Head of caudate nucleus (tissue), 42 donors: Measurements from ENCODE around the gene PPARG.
"Not testable (repeated sequence)": the region's sequence is repeated elsewhere in the genome, so short reads cannot be mapped to it uniquely, and the experiment has no call there.

ENCODE experiments used
- DNase-seq, 42 donors: peaks; one replicate each; pipeline versions ENCODE4 v3.0.0 to v3.0.0-alpha.2; 2020 to 2021; ENCODE audit warnings: mixed read lengths in 7 of 42
- intact Hi-C: fragments of 100-400 bp; cut with DNase I; formaldehyde crosslinking; loops from one replicate; pipeline ENCODE4 v1.15.0; 2022

Gene PPARG

DNA sequence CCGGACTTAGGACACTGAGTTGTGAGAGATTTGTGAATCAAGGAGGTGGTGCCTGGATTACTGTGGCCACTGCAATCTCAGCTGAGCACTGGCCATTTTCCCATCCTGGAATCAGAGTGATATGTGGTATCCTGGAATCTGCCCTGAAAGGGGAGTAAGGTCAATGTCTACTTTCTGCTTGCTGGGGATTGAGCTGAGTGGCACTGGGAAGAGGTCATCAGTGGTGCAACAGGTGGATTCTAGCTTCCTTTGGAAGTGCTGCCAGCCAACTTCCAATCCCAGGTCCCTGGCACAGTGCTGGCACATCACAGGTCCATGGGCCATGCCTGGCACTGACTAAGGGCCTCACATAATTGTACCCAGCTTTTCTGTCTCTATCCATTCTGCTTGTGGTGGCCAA, 174.8 kb downstream of the PPARG start:
- intact Hi-C loops = no loop called here

GRCh38 chr3:12464181-12464580, 175.3 kb downstream of the PPARG start:
- intact Hi-C loops = no loop called here
- DNase-seq = no peak

More for the DNA sequence above, 174.8 kb downstream of the PPARG start:
- DNase-seq = no peak

- DNase-seq = no peak
- intact Hi-C loops = no loop called here
Measured at GRCh38 chr3:12465151-12465835, 176.4 kb downstream of the PPARG start.

DNA sequence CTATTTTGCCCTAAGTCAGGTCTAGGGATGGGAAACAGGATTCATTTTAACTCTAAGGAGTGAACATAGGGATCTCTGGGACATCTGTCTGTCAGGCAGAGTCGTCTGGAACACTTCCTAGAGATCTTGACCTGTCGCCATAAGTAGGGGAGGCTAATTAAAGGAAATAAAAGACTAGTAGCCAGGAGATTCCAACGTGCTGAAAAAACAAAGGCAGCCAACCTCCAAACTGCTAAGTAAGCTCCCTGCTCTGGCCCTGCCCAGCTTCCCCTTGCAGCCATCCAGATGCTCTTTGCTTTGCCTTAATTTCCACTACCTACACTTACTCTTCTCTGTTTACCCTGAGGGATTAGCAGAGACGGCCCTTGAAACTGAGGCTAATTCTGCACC, 177.0 kb downstream of the PPARG start:
- DNase-seq = no peak
- intact Hi-C loops = no loop called here

DNA sequence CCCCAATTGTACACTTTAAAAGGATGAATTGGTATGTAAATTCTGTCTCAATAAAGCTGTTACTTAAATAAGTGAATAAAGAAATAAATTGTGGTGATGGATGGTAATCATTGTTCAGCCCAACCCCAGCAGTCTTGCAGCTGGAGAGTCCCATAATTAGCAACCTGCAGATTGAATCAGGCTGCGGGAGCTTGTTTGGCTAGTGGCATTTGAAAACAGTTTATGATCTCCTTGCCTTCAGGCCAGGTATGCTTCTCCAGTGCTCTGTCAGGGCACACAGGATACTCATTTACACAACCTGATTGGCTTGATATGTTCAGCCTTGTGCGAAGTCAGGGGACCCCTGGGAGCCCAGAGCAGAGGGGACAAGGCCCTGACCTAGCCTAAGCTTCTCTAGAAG, 178.9 kb downstream of the PPARG start:
- no peak for DNase-seq
- intact Hi-C loops = no loop called here

GRCh38 chr3:12468276-12468675, 179.4 kb downstream of the PPARG start:
- intact Hi-C loops = no loop called here
- DNase-seq = no peak

GRCh38 chr3:12468757-12469156, 179.9 kb downstream of the PPARG start:
- DNase-seq = no peak
- intact Hi-C loops = no loop called here

GRCh38 chr3:12469222-12469621, 180.4 kb downstream of the PPARG start:
- intact Hi-C loops, DNase-seq: not testable (repeated sequence)

DNA sequence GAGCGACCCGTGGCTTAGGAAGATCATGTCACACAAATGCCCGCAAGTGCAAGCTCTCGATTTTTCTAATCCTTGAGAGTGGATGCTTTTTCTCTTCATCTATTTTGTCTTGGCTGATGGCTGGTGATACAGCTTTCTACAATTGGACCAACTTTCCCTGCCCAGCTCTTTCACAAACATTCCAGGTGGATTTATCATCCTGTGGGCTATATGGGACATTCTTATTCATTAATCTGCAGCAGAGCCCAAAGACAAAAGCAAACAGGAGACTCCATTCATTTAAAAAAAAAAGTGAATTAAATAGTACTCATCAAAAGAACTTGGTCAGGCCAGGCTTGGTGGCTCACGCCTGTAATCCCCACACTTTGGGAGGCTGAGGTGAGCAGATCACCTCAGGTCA, 181.2 kb downstream of the PPARG start:
- intact Hi-C loops = loop anchor here (5.0 kb wide), 1 partner anchor 333 kb away; no protein-coding TSS in a partner anchor

DNA sequence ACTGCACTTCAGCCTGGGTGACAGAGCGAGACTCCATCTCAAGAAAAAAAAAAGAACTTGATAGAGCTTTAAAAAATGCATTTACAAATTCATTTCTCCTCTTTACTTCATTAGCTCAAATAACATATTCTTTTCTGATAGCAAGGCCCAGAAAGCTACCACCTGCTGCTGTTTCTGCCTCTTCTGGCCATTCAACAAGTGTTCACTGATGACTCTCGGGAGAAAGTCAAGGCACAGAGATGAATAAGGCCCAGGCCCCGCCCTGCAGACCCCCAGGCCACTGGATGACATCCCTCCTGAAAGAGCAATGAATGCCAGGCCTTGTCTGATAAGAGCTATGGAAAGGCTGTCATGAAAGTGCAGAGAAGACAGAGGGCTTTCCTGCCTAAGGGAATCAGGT, 181.8 kb downstream of the PPARG start:
- intact Hi-C loops = loop anchor here (5.0 kb wide), 1 partner anchor 333 kb away; no protein-coding TSS in a partner anchor
- DNase-seq = no peak

More for the DNA sequence above, 181.2 kb downstream of the PPARG start:
- no peak for DNase-seq

GRCh38 chr3:12471241-12471640, 182.4 kb downstream of the PPARG start:
- intact Hi-C loops = loop anchor here (5.0 kb wide), 1 partner anchor 334 kb away; no protein-coding TSS in a partner anchor
- DNase-seq = peak in 10 of 42 donors; percentile 8 to 57 (median 32)

DNA sequence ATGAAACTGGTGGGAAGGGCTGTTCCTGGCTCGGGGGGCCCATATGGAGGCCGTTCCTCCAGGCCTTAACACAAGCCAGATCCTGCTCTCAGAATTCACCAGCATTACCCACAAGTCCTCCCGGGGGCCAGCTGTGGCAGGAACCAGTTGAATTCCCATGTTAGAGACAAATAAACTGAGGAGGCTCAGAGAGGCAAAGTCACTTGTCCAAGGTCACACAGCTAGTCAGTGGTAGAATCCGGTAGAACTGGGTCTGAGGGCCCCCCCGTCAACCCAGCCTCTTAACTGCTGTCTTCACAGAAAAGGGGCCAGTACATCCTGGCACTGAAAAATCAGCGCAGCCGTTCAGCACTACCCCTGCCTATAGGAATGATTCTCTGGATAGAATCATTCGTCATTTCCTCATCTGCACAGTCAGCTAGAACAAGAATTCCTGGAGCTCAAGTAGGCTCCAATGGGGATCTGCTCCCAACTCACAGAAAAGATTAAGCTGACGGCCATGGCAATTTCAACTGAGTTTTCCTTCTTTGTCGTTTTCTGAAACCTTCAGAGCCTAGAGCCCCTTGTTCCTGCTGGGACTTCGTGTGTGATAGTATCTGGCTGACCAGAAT, 183.2 kb downstream of the PPARG start:
- peak in 1 of 42 donors; percentile 23 for DNase-seq
- intact Hi-C loops = loop anchor here (5.0 kb wide), 1 partner anchor 335 kb away; no protein-coding TSS in a partner anchor

GRCh38 chr3:12472796-12473195, 183.9 kb downstream of the PPARG start:
- intact Hi-C loops = loop anchor here (5.0 kb wide), 1 partner anchor 335 kb away; no protein-coding TSS in a partner anchor
- DNase-seq = no peak

- intact Hi-C loops = loop anchor here (5.0 kb wide), 1 partner anchor 336 kb away; no protein-coding TSS in a partner anchor
- DNase-seq = peak in 1 of 42 donors; percentile 4
Measured at GRCh38 chr3:12473511-12473910, 184.6 kb downstream of the PPARG start.

GRCh38 chr3:12476238-12476897, 187.5 kb downstream of the PPARG start:
- intact Hi-C loops = no loop called here
- DNase-seq = peak in 1 of 42 donors; percentile 18

GRCh38 chr3:12477256-12477655, 188.4 kb downstream of the PPARG start:
- intact Hi-C loops = no loop called here
- peak in 1 of 42 donors; percentile 39 for DNase-seq

- peak in 1 of 42 donors; percentile 26 for DNase-seq
- intact Hi-C loops = no loop called here
Measured at GRCh38 chr3:12478326-12478725, 189.5 kb downstream of the PPARG start.

DNA sequence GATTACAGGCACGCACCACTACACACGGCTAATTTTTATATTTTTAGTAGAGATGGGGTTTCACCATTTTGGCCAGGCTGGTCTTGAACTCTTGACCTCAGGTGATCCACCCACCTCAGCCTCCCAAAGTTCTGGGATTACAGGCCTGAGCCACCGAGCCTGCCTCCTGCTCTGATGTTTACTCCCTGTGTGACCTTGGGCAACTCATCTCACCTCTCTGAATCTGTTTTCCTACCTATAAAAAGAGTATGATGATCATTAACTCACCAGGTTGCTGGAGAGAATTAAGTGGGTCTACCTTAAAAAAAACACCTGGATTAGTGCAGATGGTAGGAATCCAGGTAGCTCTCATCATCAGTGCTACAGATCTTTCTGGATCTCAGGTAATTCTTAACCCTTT, 190.3 kb downstream of the PPARG start:
- peak in 1 of 42 donors; percentile 23 for DNase-seq
- intact Hi-C loops = not testable (repeated sequence)

DNA sequence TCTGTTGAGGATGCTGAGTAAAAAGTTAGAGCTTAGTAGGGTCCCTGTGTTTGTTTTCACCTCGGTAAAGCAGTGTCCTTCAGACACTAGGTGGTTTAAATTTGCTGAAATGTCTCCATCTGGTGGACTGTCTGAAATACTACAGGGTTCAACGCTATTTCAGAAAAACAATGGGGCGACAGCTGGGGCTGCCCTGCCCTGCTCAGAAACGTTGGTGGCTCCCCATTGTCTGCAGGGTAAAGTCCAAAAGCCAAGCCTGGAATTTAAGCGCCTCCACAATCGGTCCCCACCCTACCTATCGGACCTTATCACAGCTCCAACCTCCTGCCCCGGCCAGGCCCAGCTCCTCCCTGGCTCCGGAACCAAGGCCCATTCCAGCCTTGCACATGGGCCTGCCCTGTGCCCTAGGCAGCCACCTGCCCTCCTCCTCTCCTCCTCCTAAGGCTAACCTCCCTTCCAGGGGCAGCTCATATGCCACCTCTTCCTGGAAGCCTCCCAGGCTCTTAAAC, 191.1 kb downstream of the PPARG start:
- intact Hi-C loops = no loop called here
- DNase-seq = peak in 11 of 42 donors; percentile 11 to 58 (median 33)

DNA sequence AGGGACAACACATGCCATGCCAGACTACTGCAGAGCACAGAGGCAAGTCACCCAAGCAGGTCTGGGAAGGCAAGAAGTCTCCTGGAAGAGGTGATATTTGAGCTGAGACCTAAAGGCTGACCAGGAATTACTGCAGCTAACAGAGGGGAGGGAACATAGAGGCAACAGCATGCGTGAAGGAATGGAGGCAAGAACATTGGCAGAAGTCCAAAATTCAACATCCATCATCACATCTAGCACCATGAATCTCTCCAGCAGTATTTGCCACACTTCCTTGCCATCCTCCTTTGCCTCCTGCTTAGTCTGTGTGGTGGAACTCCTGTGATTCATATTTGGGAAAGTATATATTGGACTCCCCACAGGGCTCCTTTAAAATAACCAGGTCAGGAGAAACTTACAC, 194.5 kb downstream of the PPARG start:
- peak in 1 of 42 donors; percentile 23 for DNase-seq
- intact Hi-C loops = no loop called here
